Small intestine (tissue), 4 donors: ENCODE data around the gene TANK. TPM values are rescaled to one million over a fixed set of nuclear protein-coding genes. Genes with fewer than 3 reads are reported as not detected.

Experiments used
- polyA plus RNA-seq, 4 donors: library from polyadenylated mRNA; stranded (reverse) in 3 of 4; unstranded in 1 of 4; fragments of 200-250 nt in 3 of 4; fragments of 120-200 nt in 1 of 4; gene quantifications; one replicate each; pipeline versions ENCODE4 v1.2.1 to v1.2.3, GENCODE V29; 2013
- donor health status: healthy with polysubstance abuse.
- donor health status: Bipolar disorder and iron deficiency.
- donor health status: healthy.

Gene TANK
- polyA plus RNA-seq, 4 donors: 27.7 to 54.8 (median 37.1) TPM

Other genes with a start within 250 kb of the TANK start
- 10 to 100 TPM; 29.5 to 51.0 (median 32.9) TPM for gene PSMD14, start 148.0 kb downstream of the TANK start, polyA plus RNA-seq